Naive thymus-derived CD8-positive, alpha-beta T cell (primary cell): ENCODE data around the gene WWTR1. TPM values are rescaled to one million over a fixed set of nuclear protein-coding genes. Genes with fewer than 3 reads are reported as not detected.

Experiments used
- ATAC-seq, 2 donors: fragments of 150-1000 bp; cut with Tn5 transposase in 1 of 2; sonication (Bioruptor Pico), chemical (Tn5 transposase) in 1 of 2; 1 replicate in 1 of 2; 2 replicates in 1 of 2; pipeline ENCODE4 v1.10.0; 2021; ENCODE audit warnings: mild to moderate bottlenecking in 2 of 2, moderate library complexity in 2 of 2
- POLR2A ChIA-PET: fragments of 350-600 bp; sonication (Branson Sonifier 250); formaldehyde crosslinking; loops from one replicate; lab custom pipeline; 2021; ENCODE audit warnings: antibody characterized with exemption; lab: Charles Lee
- DNase-seq, 10 donors: peaks; one replicate each; pipeline versions ENCODE4 v3.0.0 to v3.0.0-alpha.2; 2020 to 2022
- H3K27ac Mint-ChIP-seq, 10 donors: one replicate each; pipeline ENCODE4 v1.8.0; 2020 to 2022; ENCODE audit warnings: mild to moderate bottlenecking in 10 of 10, mixed read lengths in 10 of 10, moderate library complexity in 4 of 10, inconsistent platforms in 1 of 10
- H3K27me3 Mint-ChIP-seq, 5 donors: one replicate each; pipeline ENCODE4 v1.8.0; 2021 to 2022; ENCODE audit warnings: mixed read lengths in 5 of 5
- H3K36me3 Mint-ChIP-seq, 3 donors: one replicate each; pipeline ENCODE4 v1.8.0; 2020 to 2022; ENCODE audit warnings: mixed read lengths in 3 of 3, mild to moderate bottlenecking in 2 of 3, inconsistent platforms in 1 of 3
- H3K4me1 Mint-ChIP-seq, 4 donors: one replicate each; pipeline ENCODE4 v1.8.0; 2021 to 2022; ENCODE audit warnings: mixed read lengths in 4 of 4
- H3K4me3 Mint-ChIP-seq, 10 donors: one replicate each; pipeline ENCODE4 v1.8.0; 2020 to 2022; ENCODE audit warnings: mild to moderate bottlenecking in 10 of 10, mixed read lengths in 10 of 10, moderate library complexity in 6 of 10, inconsistent platforms in 1 of 10
- H3K9me3 Mint-ChIP-seq, 9 donors: one replicate each; pipeline ENCODE4 v1.8.0; 2020 to 2022; ENCODE audit warnings: mixed read lengths in 9 of 9, mild to moderate bottlenecking in 3 of 9, inconsistent platforms in 1 of 9, moderate library complexity in 1 of 9
- polyA plus RNA-seq, 3 donors: library from polyadenylated mRNA; unstranded; fragments of 300-500 nt; fragmentation: Illumina TruSeq; gene quantifications; one replicate each; pipeline ENCODE4 v1.2.3, GENCODE V29; 2021
- total RNA-seq, 8 experiments: library from RNA in 2 of 8; stranded (reverse) in 2 of 8; gene quantifications; one replicate each; pipeline ENCODE4 v1.2.3 and lab custom pipeline; 2021 to 2026

WWTR1 gene
- total and polyA plus RNA-seq, 5 experiments from 2014 or later: 0.06 to 0.58 (median 0.37) TPM

DNA sequence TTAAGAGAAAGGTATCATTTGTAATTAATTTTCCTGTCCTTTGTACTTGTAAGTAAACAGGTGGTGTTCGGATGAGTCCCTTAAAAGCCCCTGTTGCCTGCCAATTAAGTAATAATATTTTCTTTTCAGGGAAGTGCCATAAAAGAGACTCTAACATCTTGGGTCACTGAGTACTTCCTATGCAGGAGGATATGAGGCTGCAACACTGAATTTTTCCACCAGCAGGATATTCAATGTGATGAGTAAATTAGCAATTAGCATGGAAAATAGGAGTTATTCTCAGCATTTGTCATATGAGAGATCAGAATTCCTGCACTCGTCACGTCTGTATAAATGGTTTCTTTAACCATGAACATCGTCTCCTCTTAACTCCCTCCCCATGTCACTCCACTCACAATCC lies 45.4 kb downstream of the WWTR1 start:
- Mint-ChIP-seq H3K4me1 (no peaks in the 10 kb centered on the region), H3K27ac (no peak overlapping the region), H3K4me3 (no peak overlapping the region), H3K9me3 (no peaks in the 10 kb centered on the region), H3K36me3 (no peaks in the 10 kb centered on the region), H3K27me3 (peaks cover 5 to 17% (median 13%) of the 10 kb centered on the region in 5 donors)
- ATAC-seq (no peak), DNase-seq (no peak)
- POLR2A ChIA-PET: no interaction called here

DNA sequence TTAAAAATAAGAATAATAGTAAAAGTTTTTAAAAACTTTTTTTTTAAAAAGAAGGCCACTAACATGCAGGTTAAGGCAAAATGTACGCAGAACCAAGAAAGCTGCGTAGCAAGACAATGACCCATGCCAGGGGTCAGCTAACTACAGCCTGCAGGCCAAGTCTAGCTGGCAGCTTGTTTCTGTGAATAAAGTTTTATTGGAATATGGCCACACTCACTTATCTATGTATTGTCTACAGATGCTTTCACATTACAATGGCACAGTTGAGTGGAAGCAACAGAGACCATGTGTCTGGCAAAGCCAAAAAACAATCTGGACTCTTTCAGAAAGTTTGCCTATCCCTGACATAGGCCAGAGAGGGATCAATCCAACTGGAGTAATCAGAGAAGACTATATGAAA lies 46.7 kb downstream of the WWTR1 start:
- DNase-seq (no peak), ATAC-seq (no peak)
- Mint-ChIP-seq H3K36me3 (no peaks in the 10 kb centered on the region), H3K9me3 (no peaks in the 10 kb centered on the region), H3K27me3 (peaks cover 3 to 14% (median 11%) of the 10 kb centered on the region in 5 donors), H3K27ac (no peak overlapping the region), H3K4me1 (no peaks in the 10 kb centered on the region), H3K4me3 (no peak overlapping the region)
- POLR2A ChIA-PET: no interaction called here

DNA sequence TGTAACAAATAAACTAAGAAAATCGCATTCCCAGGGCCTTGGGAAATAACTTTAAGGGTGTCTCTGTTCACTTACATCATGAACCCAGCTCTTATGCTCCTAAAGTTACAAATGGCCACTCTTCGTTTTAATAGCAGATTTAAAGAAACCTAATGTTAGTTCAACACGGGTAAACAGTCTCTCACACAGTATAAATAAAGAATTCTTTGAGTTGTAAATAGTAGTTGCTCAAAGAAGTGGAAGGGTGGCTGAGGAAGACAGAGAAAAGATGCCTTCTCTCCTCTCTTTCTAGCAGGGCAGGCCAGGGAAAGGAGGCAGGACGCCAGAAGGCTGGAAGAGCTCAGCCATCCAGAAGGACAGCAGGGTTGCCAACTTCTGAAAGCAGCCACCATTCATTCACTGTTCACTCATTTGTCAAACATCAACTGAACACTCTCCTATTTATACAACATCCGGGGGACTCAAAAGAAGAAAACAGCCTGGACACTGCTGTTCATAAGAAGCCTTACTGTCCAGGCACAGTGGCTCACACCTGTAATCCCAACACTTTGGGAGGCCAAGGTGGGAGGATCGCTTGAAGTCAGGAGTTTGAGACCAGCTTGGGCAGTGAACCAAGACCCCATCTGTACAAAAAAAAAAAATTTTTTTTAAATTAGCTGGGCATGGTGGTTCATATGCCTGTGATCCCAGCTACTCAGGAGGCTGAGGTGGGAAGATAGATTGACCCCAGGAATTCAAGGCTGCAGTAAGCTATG lies 47.3 kb downstream of the WWTR1 start:
- Mint-ChIP-seq H3K36me3 (no peaks in the 10 kb centered on the region), H3K4me1 (no peaks in the 10 kb centered on the region), H3K9me3 (no peaks in the 10 kb centered on the region), H3K27me3 (peaks cover 0 to 11% (median 8%) of the 10 kb centered on the region in 5 donors), H3K27ac (no peak overlapping the region), H3K4me3 (no peak overlapping the region)
- ATAC-seq (no peak), DNase-seq (no peak)
- POLR2A ChIA-PET: no interaction called here

DNA sequence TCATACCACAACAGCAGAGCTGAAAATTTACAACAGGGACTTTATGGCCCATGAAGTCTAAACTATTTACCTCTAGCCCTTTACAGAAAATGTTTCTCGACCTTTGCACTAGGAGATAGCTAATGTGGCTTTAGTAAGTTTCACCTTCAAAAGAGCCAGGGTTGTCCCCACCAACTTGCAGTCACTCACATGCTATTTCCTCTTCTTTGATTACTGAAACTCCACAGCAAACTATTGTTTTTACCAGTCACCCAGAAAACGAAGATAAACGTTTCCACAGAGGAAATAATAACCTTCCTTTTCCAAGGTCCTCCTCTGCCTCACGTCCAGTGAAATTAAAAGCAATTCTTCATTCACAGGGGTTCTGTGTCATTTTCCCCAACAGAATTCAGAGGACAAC lies 48.2 kb downstream of the WWTR1 start:
- Mint-ChIP-seq H3K27me3 (peaks cover 0 to 11% (median 8%) of the 10 kb centered on the region in 5 donors), H3K36me3 (no peaks in the 10 kb centered on the region), H3K4me1 (no peaks in the 10 kb centered on the region), H3K4me3 (no peak overlapping the region), H3K27ac (no peak overlapping the region), H3K9me3 (no peaks in the 10 kb centered on the region)
- ATAC-seq: no peak
- POLR2A ChIA-PET: no interaction called here
- no peak for DNase-seq

DNA sequence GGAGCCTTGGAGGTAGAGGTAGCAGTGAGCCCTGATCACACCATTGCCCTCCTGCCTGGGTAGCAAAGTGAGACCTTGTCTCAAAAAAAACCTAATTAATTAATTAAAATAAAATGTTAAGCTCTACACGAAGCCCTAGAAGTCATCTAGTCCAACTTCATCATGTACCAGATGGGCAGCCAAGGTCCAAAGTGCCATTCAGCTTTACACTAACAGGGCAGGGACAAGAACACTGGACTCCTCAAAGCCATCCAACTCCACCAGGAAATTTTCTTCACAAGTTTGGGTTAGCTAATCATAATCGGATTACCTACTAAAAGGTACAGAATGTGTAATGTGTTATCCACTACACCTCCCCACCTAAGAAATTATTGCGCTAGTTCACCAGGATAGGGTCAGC lies 48.8 kb downstream of the WWTR1 start:
- DNase-seq (no peak), ATAC-seq (no peak)
- Mint-ChIP-seq H3K9me3 (no peaks in the 10 kb centered on the region), H3K36me3 (no peaks in the 10 kb centered on the region), H3K27ac (no peak overlapping the region), H3K27me3 (peaks cover 0 to 11% (median 8%) of the 10 kb centered on the region in 5 donors), H3K4me1 (no peaks in the 10 kb centered on the region), H3K4me3 (no peak overlapping the region)
- POLR2A ChIA-PET: no interaction called here

DNA sequence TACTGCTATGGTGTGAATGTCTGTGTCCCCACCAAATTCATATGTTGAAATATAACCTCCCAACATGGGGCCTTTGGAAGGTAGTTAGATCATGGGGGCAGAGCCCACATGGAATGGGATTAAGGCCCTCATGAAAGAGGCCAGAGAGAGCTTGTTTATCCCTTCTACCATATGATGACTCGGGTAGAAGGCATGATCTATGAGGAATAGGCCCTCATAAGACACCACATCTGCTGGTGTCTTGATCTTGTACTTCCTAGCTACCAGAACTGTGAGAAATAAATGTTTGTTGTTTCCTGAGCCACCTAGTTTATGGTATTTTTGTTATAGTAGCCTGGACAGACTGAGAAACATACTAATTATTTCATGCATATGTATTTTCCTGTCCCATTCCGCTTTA lies 51.9 kb downstream of the WWTR1 start:
- no peak for ATAC-seq
- Mint-ChIP-seq H3K9me3 (no peaks in the 10 kb centered on the region), H3K36me3 (no peaks in the 10 kb centered on the region), H3K27me3 (peaks cover 0 to 4% (median 3%) of the 10 kb centered on the region in 5 donors), H3K27ac (no peak overlapping the region), H3K4me1 (no peaks in the 10 kb centered on the region), H3K4me3 (no peak overlapping the region)
- no peak for DNase-seq
- POLR2A ChIA-PET: no interaction called here

DNA sequence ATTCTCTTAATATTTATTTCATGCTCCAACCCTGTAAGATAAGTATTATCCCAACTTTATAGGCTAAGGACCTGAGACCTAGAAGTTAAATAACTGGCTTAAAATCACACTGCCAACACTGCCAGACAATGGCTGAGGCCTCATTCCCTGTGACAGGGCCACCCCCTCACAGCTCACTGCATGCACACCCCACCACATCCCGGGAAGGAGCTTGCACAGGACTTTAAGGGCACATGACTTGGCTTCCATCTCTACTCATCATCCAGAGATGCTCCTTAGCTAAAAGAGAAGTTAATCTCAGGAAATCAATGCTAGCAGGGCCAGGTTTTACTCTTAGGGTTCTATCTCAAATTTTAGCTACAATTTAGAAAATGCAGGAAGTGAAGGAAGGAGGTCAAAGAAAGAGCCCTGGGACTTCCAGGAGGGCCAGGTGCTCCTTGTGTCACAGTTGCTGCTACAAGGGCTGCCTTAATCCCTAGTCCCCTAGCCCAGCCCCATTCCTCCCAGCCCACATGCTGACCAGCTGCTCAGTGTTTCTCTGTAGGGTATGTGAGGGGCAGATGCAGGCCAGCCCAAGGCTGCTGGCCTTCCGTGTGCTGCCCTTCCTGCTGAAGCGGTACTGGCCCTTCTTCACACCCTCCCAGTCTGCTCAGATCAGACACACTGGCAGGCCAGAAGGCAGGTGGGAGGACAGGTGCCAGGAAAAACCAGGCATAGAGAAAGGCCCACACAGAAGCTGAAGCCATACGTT lies 53.5 kb downstream of the WWTR1 start:
- no peak for ATAC-seq
- POLR2A ChIA-PET: no interaction called here
- no peaks in the 10 kb centered on the region for H3K4me1 Mint-ChIP-seq
- no peak for DNase-seq
- no peaks in the 10 kb centered on the region for H3K9me3 Mint-ChIP-seq
- peaks cover 0 to 8% (median 0%) of the 10 kb centered on the region in 5 donors for H3K27me3 Mint-ChIP-seq
- no peak overlapping the region for H3K4me3 Mint-ChIP-seq
- H3K36me3 Mint-ChIP-seq: no peaks in the 10 kb centered on the region
- H3K27ac Mint-ChIP-seq: no peak overlapping the region

DNA sequence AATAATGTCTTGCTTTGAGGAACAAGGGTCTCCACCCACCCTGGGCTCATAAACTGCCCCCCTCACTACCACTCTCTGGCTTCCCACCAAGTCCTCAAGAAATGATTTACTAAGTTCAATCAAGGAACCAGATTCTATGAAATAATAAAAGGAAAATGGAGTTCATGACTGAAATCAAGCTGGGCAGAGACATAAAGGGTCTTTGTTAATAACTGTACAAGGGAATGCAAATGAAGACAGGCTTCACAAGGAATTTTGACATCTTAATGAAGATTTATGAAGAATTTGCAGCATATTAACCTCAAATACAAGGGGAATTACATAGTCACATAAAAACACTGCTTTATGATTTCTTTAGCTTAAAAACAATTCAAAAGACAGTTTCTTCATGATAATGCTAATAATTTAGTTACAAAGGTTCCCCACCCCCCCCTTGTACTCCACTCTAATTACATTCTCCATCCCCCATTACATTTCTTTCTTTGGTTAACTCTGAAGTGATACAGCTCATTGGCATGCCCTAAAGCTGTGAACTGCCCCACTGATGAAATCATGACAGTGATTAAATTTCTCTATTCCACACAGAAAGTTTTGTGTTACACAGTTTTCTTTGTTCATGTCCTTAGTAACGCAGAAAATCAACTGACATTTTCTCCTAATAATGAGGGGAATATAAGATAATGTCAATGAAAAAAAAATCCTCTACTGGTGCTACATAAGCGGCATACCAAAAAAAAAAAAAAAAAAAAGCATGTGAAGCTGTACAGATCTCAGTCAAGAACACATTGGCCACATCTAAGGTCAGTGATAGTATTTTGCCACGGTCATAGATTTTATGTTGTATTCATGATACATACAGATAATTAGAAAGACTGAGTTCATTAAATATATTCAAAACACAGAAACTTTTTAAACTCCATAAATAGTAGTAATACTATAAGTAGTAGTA lies 54.4 kb downstream of the WWTR1 start:
- DNase-seq (no peak), ATAC-seq (no peak)
- Mint-ChIP-seq H3K36me3 (no peaks in the 10 kb centered on the region), H3K4me1 (no peaks in the 10 kb centered on the region), H3K27me3 (peaks cover 0 to 8% (median 0%) of the 10 kb centered on the region in 5 donors), H3K27ac (no peak overlapping the region), H3K9me3 (no peaks in the 10 kb centered on the region), H3K4me3 (no peak overlapping the region)
- POLR2A ChIA-PET: no interaction called here

DNA sequence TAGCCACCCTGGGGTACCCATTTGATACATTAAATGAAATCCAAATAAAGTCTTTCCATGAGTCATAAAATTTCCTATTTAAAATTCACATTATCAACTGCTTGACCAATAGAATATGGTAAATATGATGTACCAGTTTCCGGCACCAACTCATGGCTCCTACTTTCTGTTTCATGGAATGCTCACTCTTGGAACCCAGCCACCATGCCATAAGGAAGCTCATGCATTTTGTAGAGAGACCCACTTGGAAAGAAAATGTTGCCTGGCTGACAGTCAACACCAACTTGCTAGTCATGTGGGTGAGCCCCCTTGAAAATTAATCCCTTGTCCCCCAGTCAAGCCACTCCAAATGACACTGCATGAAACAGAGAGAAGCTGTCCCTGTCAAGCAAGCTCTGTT lies 57.2 kb downstream of the WWTR1 start:
- Mint-ChIP-seq H3K27ac (no peak overlapping the region), H3K4me3 (no peak overlapping the region), H3K27me3 (peaks cover 0 to 8% (median 0%) of the 10 kb centered on the region in 5 donors), H3K36me3 (no peaks in the 10 kb centered on the region), H3K4me1 (no peaks in the 10 kb centered on the region), H3K9me3 (no peaks in the 10 kb centered on the region)
- DNase-seq (no peak), ATAC-seq (no peak)
- POLR2A ChIA-PET: no interaction called here

DNA sequence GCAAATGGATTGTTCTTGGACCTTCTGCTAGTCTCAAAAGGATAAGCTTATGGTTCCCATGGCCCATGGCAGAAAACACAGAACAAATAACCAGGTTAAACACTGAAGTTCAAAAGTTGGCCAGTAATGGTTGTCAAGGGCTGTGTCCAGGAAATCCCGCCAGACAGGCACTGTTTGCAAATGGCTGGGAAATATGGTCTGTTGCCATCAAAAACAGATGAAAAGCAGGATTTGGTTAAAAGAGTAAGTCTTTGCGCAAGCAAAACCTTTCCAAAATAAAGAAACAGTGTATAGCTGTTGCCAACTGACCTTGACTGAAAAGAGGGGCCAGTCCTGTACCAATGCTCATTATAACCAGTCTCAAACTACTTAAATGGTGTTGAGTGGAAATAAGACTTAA lies 58.6 kb downstream of the WWTR1 start:
- peaks cover 0 to 6% (median 0%) of the 10 kb centered on the region in 5 donors for H3K27me3 Mint-ChIP-seq
- H3K36me3 Mint-ChIP-seq: no peaks in the 10 kb centered on the region
- H3K27ac Mint-ChIP-seq: no peak overlapping the region
- ATAC-seq: no peak
- POLR2A ChIA-PET: no interaction called here
- H3K4me1 Mint-ChIP-seq: no peaks in the 10 kb centered on the region
- H3K4me3 Mint-ChIP-seq: no peak overlapping the region
- DNase-seq: no peak
- H3K9me3 Mint-ChIP-seq: no peaks in the 10 kb centered on the region

DNA sequence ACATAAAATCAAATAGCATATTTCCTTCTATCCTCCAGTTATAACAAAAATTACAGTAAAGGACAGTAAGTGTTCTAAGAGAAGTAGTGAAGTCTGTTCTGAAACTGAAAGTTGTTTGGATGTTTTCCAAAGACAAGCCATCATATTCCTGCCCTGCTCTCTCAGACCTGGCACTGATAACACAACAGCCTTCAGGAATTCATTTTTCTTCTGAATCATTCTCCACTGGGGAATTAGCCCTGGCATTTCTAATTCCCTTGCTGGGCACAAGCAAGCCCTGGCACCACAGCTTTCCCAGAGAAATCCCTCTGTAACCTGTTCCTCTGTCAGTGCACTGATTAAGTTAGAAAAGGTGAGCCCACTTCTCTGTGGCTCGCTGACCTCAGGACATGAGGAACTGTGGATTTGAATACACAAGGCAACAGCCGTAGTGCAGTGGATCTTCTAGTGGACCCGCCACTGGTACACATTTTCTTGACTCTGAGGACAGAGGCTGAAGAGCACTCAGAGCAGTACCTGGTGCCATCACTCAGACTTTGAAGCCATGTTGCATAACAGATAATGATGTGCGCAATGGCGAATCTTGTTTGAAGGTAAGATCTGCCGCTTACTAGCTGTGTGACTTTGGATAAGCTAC lies 61.6 kb downstream of the WWTR1 start:
- POLR2A ChIA-PET: no interaction called here
- Mint-ChIP-seq H3K9me3 (no peaks in the 10 kb centered on the region), H3K4me3 (no peak overlapping the region), H3K36me3 (no peaks in the 10 kb centered on the region), H3K27ac (no peak overlapping the region), H3K4me1 (no peaks in the 10 kb centered on the region), H3K27me3 (peaks cover 0 to 10% (median 0%) of the 10 kb centered on the region in 5 donors)
- DNase-seq (no peak), ATAC-seq (no peak)

DNA sequence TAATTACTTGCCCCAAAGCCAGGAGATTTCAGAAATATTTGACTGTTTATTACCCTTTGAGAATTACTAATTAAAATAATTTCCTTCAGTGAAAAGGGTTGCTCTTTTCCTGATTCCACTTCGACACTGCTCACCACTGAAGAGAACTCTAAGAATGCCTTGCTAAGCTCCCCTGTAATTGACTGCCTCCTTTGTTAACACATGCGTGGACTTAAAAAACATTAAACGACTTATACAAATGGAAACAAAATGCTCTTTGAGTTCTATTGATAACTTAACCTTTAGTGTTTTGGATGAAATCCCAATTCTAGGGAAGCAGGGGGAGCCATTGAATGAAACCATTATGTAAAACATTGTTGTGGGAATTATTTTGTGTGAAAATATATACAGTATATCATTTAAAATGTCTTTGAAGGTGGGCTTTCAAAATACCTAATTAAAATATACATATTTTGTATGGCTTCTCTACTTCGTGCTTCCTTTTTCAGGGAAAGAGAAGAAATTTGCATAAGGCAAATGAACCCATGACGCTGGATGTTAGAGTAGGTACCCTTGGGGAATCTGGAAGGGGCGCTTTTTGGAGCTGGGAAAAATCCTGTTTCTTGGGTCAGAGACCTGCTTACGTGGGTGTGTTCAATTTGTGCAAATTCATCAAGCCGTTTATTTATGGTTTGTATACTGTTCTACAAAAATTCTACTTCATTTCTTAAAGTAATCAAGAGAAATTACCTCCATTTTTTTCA lies 64.2 kb downstream of the WWTR1 start:
- ATAC-seq (no peak), DNase-seq (no peak)
- peaks cover 0 to 8% (median 0%) of the 10 kb centered on the region in 5 donors for H3K27me3 Mint-ChIP-seq
- H3K4me1 Mint-ChIP-seq: no peaks in the 10 kb centered on the region
- no peaks in the 10 kb centered on the region for H3K36me3 Mint-ChIP-seq
- POLR2A ChIA-PET: no interaction called here
- no peak overlapping the region for H3K27ac Mint-ChIP-seq
- no peak overlapping the region for H3K4me3 Mint-ChIP-seq
- no peaks in the 10 kb centered on the region for H3K9me3 Mint-ChIP-seq
